Panc1 (cell line): Measurements from ENCODE around the gene PHF5A. TPM values are rescaled to one million over a fixed set of nuclear protein-coding genes. Genes with fewer than 3 reads are reported as not detected.

Source experiments
- ATAC-seq: fragments of 200-7000 bp; cut with Tn5 transposase; 2 replicates; pipeline ENCODE4 v1.9.1; 2020; ENCODE audit warnings: mild to moderate bottlenecking, moderate library complexity
- BruUV-seq: library from RNA; stranded (reverse); fragments of 400-500 nt; replicated peaks from 2 replicates; lab custom pipeline; 2021; lab: Mats Ljungman, UMichigan
- CTCF ChIA-PET: fragments of 300-600 bp; sonication (Branson Sonifier 250); formaldehyde crosslinking; loops from one replicate; lab custom pipeline; 2022; ENCODE audit warnings: antibody characterized with exemption; lab: Charles Lee
- POLR2A ChIA-PET: fragments of 300-600 bp; sonication (Branson Sonifier 250); formaldehyde crosslinking; loops from one replicate; lab custom pipeline; 2022; ENCODE audit warnings: antibody characterized with exemption; lab: Charles Lee
- DNase-seq: peaks from one replicate; pipeline ENCODE4 v3.0.0-alpha.2; 2010; ENCODE audit warnings: low read depth, low spot score
- H3K27ac ChIP-seq: 2 replicates; pipeline ENCODE4 v1.5.1; 2011; ENCODE audit warnings: mild to moderate bottlenecking, low read length, inconsistent platforms
- H3K27me3 ChIP-seq: fragments of 200-500 bp; sonication (Bioruptor generic); 2 replicates; pipeline ENCODE4 v1.6.0; 2014; ENCODE audit warnings: low read length, inconsistent platforms; ENCODE audit not compliant: control insufficient read depth, insufficient read depth
- H3K36me3 ChIP-seq: fragments of 200-500 bp; sonication (Bioruptor generic); 2 replicates; pipeline ENCODE4 v1.5.1; 2014; ENCODE audit warnings: inconsistent platforms, mild to moderate bottlenecking, low read length, moderate library complexity; ENCODE audit not compliant: control insufficient read depth, insufficient read depth
- H3K4me1 ChIP-seq: 2 replicates; pipeline ENCODE4 v1.5.1; 2011; ENCODE audit warnings: inconsistent platforms, mild to moderate bottlenecking, low read length, moderate library complexity; ENCODE audit not compliant: control insufficient read depth, insufficient read depth
- H3K4me3 ChIP-seq, 2 experiments: 2 replicates each; pipeline ENCODE4 v1.5.1; 2011 to 2012; ENCODE audit warnings: low read depth in 2 of 2, low read length in 2 of 2, mild to moderate bottlenecking in 2 of 2, inconsistent platforms in 1 of 2, moderate library complexity in 1 of 2
- H3K9me3 ChIP-seq: fragments of 200-500 bp; sonication (Bioruptor generic); 2 replicates; pipeline ENCODE4 v1.5.1; 2014; ENCODE audit warnings: low read depth, mild to moderate bottlenecking, inconsistent platforms, low read length, moderate library complexity; ENCODE audit not compliant: control insufficient read depth, insufficient read depth
- CTCF ChIP-seq: fragments of 450-650 bp; IDR thresholded peaks from 2 replicates; pipeline ENCODE4 v1.5.1; 2017; ENCODE audit warnings: mild to moderate bottlenecking
- POLR2AphosphoS5 ChIP-seq: IDR thresholded peaks from 2 replicates; pipeline ENCODE4 v1.6.1; 2012; ENCODE audit warnings: mild to moderate bottlenecking, low read depth, low read length, moderate library complexity
- REST ChIP-seq, 2 experiments: IDR thresholded peaks; 2 replicates each; pipeline ENCODE4 v1.6.1; 2011 to 2012; ENCODE audit warnings: low read depth in 2 of 2, control low read depth in 1 of 2, low read length in 1 of 2, mild to moderate bottlenecking in 1 of 2, moderate library complexity in 1 of 2; ENCODE audit not compliant: insufficient read depth in 1 of 2
- SIN3A ChIP-seq: IDR thresholded peaks from 2 replicates; pipeline ENCODE4 v1.6.1; 2012; ENCODE audit warnings: low read depth, mild to moderate bottlenecking, low read length, moderate library complexity, borderline replicate concordance; ENCODE audit not compliant: insufficient read depth
- TCF7L2 ChIP-seq: IDR thresholded peaks from 2 replicates; pipeline ENCODE4 v1.6.1; 2011; ENCODE audit warnings: mild to moderate bottlenecking, low read depth, low read length, inconsistent platforms
- in situ Hi-C: cut with HindIII; loops from 2 replicates; pipeline ENCODE4 v1.10.0; 2016; ENCODE audit warnings: low sequenced_read_pairs, low pct_unique_long_range_greater_than_20kb
- intact Hi-C: fragments of 100-400 bp; cut with micrococcal nuclease; formaldehyde crosslinking; loops from one replicate; pipeline ENCODE4 v1.10.0; 2022; ENCODE audit not compliant: unreplicated experiment
- total RNA-seq: library from RNA; stranded (reverse); gene quantifications from one replicate; pipeline ENCODE4 v1.2.1, GENCODE V29; 2021; ENCODE audit not compliant: unreplicated experiment

PHF5A gene
- total RNA-seq, 1 experiment from 2014 or later, result 34.9 TPM

DNA sequence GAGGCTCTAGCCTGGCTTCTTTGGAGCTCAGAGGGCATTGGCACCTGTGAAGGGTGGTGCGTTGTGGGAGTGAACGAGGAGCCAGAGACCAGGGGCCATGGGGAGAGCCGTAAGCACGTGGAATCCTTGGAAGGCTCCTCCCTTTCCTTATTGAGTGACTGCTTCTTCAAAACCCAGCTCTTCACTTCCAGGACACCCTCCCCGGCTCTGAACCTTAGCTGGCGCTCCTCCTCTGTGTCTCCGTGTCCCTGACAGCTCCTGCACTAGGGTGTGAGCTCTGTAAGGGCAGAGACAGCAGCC is 49.5 kb upstream of the PHF5A start:
- Histone ChIP-seq H3K27ac (no peak overlapping the region), H3K9me3 (no peaks in the 10 kb centered on the region), H3K27me3 (no peaks in the 10 kb centered on the region), H3K4me3 (no peak overlapping the region), H3K36me3 (no peaks in the 10 kb centered on the region; the same call in 1 of the 2 replicates), H3K4me1 (no peaks in the 10 kb centered on the region)
- intact Hi-C loops (loop anchor here (5.0 kb wide), 1 partner anchor 116 kb away; no protein-coding TSS in a partner anchor), in situ Hi-C loops (no loop called here)
- BruUV-seq, result no TSS peak
- no peak for DNase-seq
- ChIA-PET POLR2A (interaction anchor here (0.7 kb wide), 1 partner anchor 125 kb away, joined by 4 read pairs; no protein-coding TSS in a partner anchor), CTCF (interaction anchor here (0.7 to 2.3 kb wide), 2 partner anchors 115 to 540 kb away, joined by 5 to 11 read pairs; no protein-coding TSS in a partner anchor)
- peak; percentile 63 for TF ChIP-seq CTCF
- no peak for TF ChIP-seq TCF7L2
- ATAC-seq, result no peak

DNA sequence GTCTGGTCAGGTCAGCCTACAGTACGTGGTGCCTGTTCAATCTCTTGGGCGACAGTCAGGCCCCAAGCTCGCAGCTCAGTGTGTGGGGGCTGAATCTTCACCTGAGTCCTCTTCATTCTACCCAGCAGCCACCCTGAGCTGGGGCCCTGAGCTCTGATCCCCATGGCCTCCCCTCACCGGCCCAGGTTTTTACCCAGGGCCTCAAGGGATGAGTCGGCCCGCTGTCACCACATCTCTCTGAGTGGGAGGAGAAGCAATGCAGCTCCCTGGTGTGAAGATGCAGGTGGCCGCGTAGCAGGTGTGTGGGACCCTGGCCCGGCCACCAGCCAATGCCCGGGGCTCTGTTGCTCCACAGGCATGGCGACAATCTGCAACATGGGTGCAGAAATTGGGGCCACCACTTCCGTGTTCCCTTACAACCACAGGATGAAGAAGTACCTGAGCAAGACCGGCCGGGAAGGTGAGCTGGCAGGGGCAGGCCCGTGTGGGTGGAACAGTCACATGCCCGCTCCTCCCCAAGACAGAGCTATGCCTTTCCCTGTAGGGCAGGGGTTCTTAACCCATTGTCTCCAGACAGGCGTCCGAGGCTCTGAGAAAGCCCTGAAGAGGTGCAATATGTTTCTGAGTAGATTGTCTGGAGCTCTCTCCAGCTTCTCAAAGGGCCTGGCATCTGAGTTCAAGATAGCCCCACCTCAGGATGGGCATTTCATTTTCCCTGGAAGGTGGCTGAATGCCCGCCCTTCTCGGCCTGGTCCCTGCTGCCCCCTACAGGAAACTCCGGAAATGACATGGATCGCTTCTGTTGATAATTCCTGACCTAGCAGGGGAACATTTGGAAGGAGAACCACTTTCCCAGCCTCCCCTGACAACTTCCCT is 48.9 kb upstream of the PHF5A start:
- TF ChIP-seq TCF7L2, result no peak
- TF ChIP-seq SIN3A, result no peak
- TF ChIP-seq CTCF, result peak; percentile 90
- no TSS peak for BruUV-seq

GRCh38 chr22:41516462-41516861 is 48.0 kb upstream of the PHF5A start:
- DNase-seq, result no peak
- Histone ChIP-seq H3K27me3 (no peaks in the 10 kb centered on the region), H3K27ac (no peak overlapping the region), H3K9me3 (no peaks in the 10 kb centered on the region), H3K36me3 (no peaks in the 10 kb centered on the region; the same call in none of the 2 replicates), H3K4me1 (no peaks in the 10 kb centered on the region), H3K4me3 (no peak overlapping the region)
- CTCF ChIA-PET, result interaction anchor here (2.3 kb wide), 1 partner anchor 114 kb away, joined by 11 read pairs; no protein-coding TSS in a partner anchor
- in situ Hi-C loops (no loop called here), intact Hi-C loops (loop anchor here (5.0 kb wide), 1 partner anchor 114 kb away; no protein-coding TSS in a partner anchor)
- POLR2A ChIA-PET, result no interaction called here
- TF ChIP-seq REST (IDR thresholded peaks at IDR 0.05; ENCODE audit: insufficient read depth in 1 of 2, low read depth in 2 of 2, low read length in 1 of 2) (no peak), CTCF (no peak), POLR2AphosphoS5 (no peak), SIN3A (no peak), TCF7L2 (no peak)
- no peak for ATAC-seq
- no TSS peak for BruUV-seq

More for the DNA sequence above, 48.9 kb upstream of the PHF5A start:
- intact Hi-C loops (loop anchor here (5.0 kb wide), 1 partner anchor 115 kb away; no protein-coding TSS in a partner anchor), in situ Hi-C loops (no loop called here)
- ChIA-PET POLR2A (no interaction called here), CTCF (interaction anchor here (2.3 kb wide), 1 partner anchor 114 kb away, joined by 11 read pairs; no protein-coding TSS in a partner anchor)
- DNase-seq (no peak), ATAC-seq (peak; percentile 73)
- Histone ChIP-seq H3K36me3 (no peaks in the 10 kb centered on the region; the same call in 1 of the 2 replicates), H3K4me3 (no peak overlapping the region), H3K9me3 (no peaks in the 10 kb centered on the region), H3K27ac (no peak overlapping the region), H3K4me1 (no peaks in the 10 kb centered on the region), H3K27me3 (no peaks in the 10 kb centered on the region)
